ENCODE results near the gene SLC22A25.
"Not testable (repeated sequence)": the region's sequence is repeated elsewhere in the genome, so short reads cannot be mapped to it uniquely, and the experiment has no call there.

The SLC22A25 gene

GRCh38 chr11:63243533-63243932 is at the start of gene SLC22A25:
Gene SLC22A25 (minus strand): TSS chr11:63243599. CDS start chr11:63229652, 13,947 bp downstream.
- DNase-seq, result no peak

DNA sequence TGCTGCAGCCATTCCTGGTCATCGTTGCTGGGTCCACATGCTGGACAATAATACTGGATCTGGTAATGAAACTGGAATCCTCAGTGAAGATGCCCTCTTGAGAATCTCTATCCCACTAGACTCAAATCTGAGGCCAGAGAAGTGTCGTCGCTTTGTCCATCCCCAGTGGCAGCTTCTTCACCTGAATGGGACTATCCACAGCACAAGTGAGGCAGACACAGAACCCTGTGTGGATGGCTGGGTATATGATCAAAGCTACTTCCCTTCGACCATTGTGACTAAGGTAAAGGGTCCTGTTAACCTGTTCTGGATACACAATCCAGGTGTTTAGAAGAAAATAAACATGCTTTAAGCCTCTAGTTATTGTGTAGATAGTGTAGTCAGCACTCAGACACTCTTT is 46.9 kb upstream of the SLC22A25 start:
- no peak for DNase-seq

DNA sequence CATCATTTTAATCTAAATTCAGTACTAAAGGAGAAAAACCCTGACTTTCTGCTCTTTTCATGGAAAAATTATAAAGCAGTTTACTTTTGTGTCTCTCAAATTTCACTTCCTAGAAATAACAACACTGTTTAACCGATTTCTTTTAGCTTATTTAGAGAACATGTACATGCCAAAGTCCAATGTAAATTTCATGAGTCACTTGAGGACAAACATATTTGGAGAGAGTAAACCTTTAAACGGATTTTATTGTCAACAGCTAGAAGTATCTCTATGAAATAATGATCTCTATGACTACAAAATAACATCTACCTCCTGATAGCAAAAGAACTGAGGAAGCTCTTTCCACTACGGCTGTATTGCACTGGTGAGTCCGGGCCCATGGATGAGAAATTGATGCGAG is 46.3 kb upstream of the SLC22A25 start:
- no peak for DNase-seq

- no peak for DNase-seq
Observed at GRCh38 chr11:63282579-63282978, 39.2 kb upstream of the SLC22A25 start.

- DNase-seq, result no peak
Observed at GRCh38 chr11:63280920-63281319, 37.5 kb upstream of the SLC22A25 start.

DNA sequence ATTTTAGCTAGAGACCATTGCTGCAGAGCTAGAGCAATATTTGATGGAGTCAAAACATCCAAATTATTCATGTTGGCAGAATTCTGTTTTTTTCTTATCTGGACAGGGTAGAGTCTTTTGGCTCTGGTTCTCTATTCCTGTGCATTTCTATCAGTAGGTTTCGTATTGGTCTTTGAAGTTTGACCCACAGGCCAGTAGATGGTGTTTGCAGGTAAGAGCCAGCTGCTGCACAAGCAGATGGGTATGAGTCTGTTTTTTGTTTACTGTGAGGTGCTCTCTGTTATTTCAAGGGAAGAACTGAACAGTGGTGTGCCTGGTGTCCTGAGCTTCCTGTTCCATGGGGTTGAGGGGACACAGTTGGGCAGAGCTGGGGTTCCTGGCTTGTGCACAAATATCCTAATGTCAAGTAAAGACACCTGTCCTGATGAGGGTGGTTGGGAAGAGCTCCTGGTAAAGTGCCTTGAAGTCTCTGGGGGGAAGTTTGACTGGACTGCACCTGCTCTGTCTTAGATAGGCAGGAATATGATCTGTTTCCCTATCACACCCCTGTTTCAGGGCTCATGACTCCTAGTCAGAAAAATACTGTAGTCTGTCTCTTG is 34.0 kb upstream of the SLC22A25 start:
- DNase-seq, result no peak

- DNase-seq, result no peak
Observed at GRCh38 chr11:63274776-63275175, 31.4 kb upstream of the SLC22A25 start.

- DNase-seq, result no peak
Observed at GRCh38 chr11:63273685-63274084, 30.3 kb upstream of the SLC22A25 start.

GRCh38 chr11:63262547-63262946 is 19.1 kb upstream of the SLC22A25 start:
- no peak for DNase-seq

- no peak for DNase-seq
Observed at GRCh38 chr11:63251312-63251711, 7.9 kb upstream of the SLC22A25 start.

GRCh38 chr11:63250162-63251050 is 7.0 kb upstream of the SLC22A25 start:
- no peak for DNase-seq

GRCh38 chr11:63248966-63249365 is 5.6 kb upstream of the SLC22A25 start:
- no peak for DNase-seq

DNA sequence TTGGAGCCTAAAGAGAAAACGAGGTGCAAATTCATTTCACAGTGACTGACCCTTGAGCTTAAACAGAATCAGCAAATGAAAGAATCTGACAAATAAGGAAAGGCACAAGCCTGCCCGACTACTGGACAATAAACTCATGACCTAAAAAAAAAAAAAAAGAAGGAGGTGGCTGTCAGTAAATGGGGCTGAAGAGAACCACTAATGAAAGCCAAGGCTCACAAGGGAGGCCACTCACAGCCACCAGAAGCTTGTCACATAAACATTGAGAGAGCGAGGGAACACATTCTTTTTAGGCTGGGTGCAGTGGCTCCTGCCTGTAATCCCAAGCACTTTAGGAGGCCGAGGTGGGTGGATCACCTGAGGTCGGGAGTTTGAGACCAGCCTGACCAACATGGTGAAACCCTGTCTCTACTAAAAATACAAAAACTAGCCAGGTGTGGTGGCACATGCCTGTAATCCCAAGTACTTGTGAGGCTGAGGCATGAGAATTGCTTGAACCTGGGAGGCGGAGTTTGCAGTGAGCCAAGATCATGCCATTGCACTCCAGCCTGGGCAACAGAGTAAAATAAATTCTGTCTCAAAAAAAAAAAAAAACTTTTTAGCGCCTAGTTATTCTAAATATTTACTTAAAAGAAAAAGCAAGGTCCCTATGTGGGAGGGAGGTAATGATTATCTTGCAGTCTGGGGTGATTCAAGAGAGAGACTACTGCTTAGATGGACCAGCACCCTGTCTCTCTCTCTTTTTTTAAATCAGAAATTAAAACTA is 4.0 kb upstream of the SLC22A25 start:
- not testable (repeated sequence) for DNase-seq

DNA sequence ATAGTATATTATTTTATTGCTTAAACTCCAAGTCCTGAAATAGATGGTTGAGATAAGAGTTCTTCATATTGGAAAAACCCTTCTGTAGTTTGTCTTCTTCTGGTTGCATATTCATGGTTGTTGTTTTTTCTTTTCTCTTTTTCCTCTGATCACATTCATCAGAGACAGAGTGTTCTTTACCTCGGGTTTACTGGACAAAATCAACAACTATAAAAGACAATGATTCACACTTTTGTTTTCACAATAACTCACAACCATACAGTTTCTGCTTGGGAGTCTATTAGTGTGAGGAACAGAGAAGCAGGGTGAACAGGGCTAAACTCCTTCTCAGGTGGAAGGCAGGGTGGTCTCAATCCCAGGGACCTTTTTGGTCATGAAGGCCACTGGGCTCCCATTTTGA is 2.6 kb upstream of the SLC22A25 start:
- no peak for DNase-seq

- DNase-seq, result no peak
Observed at GRCh38 chr11:63244862-63245261, 1.5 kb upstream of the SLC22A25 start.

DNA sequence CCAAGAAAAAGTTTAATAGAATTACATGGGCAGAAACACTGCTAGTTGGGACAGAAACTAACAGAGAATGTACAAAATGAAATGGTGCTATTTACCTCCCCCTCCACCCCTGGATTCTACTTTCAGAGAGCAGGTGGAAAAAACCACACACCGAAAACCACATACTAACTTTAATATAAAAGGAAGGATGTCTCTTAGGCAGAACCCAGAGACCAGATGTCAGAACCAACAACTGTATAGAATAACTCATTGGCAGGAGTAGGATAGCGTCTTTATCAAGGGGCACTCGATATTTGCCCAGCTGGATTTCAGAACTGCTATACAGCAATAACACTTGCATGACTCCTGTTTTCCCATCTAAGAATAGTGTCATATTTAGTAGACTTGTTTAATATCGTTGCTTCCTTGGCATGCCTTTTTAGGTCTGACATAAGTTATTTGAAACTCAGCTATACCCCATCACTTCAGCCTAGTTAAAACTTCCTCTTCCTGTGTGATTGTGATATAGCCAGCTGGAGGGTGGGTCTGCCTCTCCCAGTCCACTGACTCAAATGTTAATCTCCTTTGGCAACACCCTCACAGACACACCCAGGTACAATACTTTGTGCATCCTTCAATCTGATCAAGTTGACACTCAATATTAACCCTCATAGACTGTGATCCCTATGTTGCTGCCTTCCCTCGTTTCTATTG is 1.2 kb downstream of the SLC22A25 start:
- no peak for DNase-seq

- DNase-seq, result no peak
Observed at GRCh38 chr11:63240791-63241379, 2.5 kb downstream of the SLC22A25 start.

- DNase-seq, result no peak
Observed at GRCh38 chr11:63240098-63240497, 3.3 kb downstream of the SLC22A25 start.

- DNase-seq, result no peak
Observed at GRCh38 chr11:63239254-63239653, 4.1 kb downstream of the SLC22A25 start.

DNA sequence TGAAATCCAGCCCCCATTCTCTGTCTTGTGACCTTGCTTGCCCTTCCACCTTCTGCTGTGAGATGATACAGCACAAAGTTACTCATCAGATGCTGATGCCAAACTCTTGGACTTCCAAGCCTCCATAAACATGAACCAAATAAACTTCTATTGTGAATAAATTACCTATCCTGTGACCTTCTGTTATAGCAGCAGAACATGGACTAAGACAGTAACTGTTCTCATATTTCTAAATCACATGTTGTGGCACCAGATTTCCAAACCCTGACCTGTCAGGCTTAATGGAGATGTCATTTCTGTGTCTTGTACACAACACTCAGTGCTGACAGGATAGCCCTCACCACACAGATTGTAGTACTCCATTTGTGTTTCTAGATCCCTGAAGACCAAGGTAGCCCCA is 6.0 kb downstream of the SLC22A25 start:
- DNase-seq, result no peak

DNA sequence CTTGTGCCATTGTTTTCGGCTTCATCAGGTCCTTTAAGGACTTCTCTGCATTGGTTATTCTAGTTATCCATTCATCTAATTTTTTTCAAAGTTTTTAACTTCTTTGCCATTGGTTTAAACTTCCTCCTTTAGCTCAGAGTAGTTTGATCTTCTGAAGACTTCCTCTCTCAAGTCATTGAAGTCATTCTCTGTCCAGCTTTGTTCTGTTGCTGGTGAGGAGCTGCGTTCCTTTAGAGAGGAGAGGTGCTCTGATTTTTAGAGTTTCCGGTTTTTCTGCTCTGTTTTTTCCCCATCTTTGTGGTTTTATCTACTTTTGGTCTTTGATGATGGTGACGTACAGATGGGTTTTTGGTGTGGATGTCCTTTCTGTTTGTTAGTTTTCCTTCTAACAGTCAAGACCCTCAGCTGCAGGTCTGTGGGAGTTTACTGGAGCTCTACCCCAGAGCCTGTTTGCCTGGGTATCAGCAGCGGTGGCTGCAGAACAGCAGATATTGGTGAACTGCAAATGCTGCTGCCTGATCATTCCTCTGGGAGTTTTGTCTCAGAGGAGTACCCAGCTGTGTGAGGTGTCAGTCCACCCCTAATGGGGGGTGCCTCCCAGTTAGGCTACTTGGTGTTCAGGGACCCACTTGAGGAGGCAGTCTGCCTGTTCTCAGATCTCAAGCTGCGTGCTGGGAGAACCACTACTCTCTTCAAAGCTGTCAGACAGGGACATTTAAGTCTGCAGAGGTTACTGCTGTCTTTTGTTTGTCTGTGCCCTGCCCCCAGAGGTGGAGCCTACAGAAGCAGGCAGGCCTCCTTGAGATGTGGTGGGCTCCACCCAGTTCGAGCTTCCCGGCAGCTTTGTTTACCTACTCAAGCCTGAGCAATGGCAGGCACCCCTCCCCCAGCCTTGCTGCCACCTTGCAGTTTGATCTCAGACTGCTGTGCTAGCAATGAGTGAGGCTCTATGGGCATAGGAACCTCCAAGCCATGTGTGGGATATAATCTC is 7.6 kb downstream of the SLC22A25 start:
- peak; percentile 65 for DNase-seq

Data from activated effector memory CD4-positive, alpha-beta T cell treated with anti-CD3 and anti-CD28 coated beads, Interleukin-2, amount 50 U/mL, for 16 hours (primary cell).